ENCODE data around the gene ACY1.
"Not testable (repeated sequence)": the region's sequence is repeated elsewhere in the genome, so short reads cannot be mapped to it uniquely, and the experiment has no call there.

The ACY1 gene

GRCh38 chr3:52028572-52028971 is 45.2 kb downstream of the ACY1 start:
- TF ChIP-seq, protein P1, sequence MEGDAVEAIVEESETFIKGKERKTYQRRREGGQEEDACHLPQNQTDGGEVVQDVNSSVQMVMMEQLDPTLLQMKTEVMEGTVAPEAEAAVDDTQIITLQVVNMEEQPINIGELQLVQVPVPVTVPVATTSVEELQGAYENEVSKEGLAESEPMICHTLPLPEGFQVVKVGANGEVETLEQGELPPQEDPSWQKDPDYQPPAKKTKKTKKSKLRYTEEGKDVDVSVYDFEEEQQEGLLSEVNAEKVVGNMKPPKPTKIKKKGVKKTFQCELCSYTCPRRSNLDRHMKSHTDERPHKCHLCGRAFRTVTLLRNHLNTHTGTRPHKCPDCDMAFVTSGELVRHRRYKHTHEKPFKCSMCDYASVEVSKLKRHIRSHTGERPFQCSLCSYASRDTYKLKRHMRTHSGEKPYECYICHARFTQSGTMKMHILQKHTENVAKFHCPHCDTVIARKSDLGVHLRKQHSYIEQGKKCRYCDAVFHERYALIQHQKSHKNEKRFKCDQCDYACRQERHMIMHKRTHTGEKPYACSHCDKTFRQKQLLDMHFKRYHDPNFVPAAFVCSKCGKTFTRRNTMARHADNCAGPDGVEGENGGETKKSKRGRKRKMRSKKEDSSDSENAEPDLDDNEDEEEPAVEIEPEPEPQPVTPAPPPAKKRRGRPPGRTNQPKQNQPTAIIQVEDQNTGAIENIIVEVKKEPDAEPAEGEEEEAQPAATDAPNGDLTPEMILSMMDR (IDR thresholded peaks at IDR 0.05; ENCODE audit: insufficient read depth, low read depth, low read length, missing control alignments) = no peak
- no peak overlapping the region for H3K4me3 ChIP-seq (ENCODE audit: low read depth, low read length)
- no peak for DNase-seq (ENCODE audit: low read depth)

GRCh38 chr3:52029053-52029452 is 45.7 kb downstream of the ACY1 start:
- TF ChIP-seq, protein P1 (IDR thresholded peaks at IDR 0.05; ENCODE audit: insufficient read depth, low read depth, low read length, missing control alignments) = no peak
- no peak for DNase-seq (ENCODE audit: low read depth)
- H3K4me3 ChIP-seq (ENCODE audit: low read depth, low read length) = no peak overlapping the region

GRCh38 chr3:52029535-52029934 is 46.2 kb downstream of the ACY1 start:
- DNase-seq (ENCODE audit: low read depth) = no peak
- H3K4me3 ChIP-seq (ENCODE audit: low read depth, low read length) = no peak overlapping the region
- TF ChIP-seq, protein P1 (IDR thresholded peaks at IDR 0.05; ENCODE audit: insufficient read depth, low read depth, low read length, missing control alignments) = no peak

DNA sequence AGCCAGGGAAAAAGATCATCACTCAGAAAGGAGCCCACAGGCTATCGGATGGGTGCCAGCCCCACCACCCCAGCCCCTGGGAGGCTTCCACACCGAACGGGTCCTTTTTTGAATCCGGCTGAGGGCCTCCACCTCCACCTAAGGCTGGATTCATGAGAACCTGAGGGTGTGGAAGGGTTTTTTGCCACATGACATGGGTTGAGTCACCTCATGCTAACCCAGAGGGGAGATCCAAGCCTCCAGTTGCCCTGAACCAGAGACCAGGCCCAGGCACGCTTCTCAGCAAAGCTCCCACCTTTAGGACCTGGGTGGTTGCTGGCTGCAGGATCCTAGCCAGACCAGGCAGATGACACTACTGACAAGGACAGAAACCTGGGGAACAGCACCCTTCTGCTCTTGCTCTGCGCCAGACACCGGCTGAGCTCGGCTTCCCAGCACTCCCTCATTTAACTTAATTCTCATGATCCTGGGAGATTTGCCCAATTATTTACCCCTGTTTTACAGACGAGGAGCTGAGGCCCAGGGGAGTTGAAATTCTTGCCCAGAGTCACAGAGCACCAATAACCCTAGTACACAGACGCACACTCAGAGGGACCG is 47.5 kb downstream of the ACY1 start:
- TF ChIP-seq, protein P1 (IDR thresholded peaks at IDR 0.05; ENCODE audit: insufficient read depth, low read depth, low read length, missing control alignments) = no peak
- no peak for DNase-seq (ENCODE audit: low read depth)
- no peak overlapping the region for H3K4me3 ChIP-seq (ENCODE audit: low read depth, low read length)

GRCh38 chr3:52031896-52032295 is 48.6 kb downstream of the ACY1 start:
- no peak for DNase-seq (ENCODE audit: low read depth)
- TF ChIP-seq, protein P1 (IDR thresholded peaks at IDR 0.05; ENCODE audit: insufficient read depth, low read depth, low read length, missing control alignments) = no peak
- H3K4me3 ChIP-seq (ENCODE audit: low read depth, low read length) = no peak overlapping the region

DNA sequence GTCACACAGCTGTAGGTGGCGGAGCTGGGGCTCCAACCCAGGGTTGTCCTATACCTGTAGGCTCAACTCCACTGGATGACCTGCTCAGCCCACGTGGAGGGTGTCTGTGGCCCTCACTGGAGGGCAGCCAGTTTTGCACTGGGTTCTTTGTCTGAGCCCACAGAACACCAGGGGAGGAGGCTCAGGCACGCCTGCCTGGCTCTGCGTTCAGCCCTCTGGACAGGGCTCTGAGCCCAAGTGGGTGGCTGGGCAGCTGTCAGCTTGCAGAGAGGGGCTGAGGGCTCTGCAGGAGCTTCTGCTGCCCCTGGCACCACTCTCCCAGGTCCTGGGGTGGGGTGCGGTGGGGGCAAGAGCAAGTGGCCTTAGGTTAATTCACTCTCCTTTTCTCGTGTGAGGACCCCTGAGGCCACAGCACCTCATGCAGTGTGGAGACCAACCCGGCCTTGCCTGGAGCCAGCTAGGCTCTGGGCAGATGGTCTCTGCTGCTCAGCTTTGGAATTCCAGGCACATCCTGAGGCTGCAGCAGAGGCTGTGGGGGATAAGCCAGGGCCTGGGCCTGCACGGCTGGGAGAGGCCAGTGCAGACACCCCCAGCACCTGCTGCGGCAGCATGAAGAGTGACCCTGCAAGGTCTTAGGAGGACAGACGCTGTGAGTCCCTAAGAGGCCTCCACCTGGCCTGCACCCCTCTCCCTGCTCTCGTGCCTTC is 49.5 kb downstream of the ACY1 start:
- TF ChIP-seq, protein P1 (IDR thresholded peaks at IDR 0.05; ENCODE audit: insufficient read depth, low read depth, low read length, missing control alignments) = no peak
- no peak for DNase-seq (ENCODE audit: low read depth)
- H3K4me3 ChIP-seq (ENCODE audit: low read depth, low read length) = no peak overlapping the region

DNA sequence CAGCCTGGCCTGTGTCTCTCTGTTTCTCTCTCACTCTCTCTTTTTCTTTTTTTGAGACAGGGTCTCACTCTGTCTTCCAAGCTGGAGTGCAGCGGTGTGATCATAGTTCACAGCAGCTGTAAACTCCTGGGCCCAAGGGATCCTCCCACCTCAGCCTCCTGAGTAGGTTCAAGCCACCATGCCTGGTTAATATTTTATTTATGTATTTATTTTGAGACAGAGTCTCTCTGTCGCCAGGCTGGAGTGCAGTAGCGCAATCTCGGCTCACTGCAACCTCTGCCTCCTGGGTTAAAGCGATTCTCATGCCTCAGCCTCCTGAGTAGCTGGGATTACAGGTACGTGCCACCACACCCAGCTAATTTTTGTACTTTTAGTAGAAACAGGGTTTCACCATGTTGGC is 50.4 kb downstream of the ACY1 start:
- DNase-seq (ENCODE audit: low read depth); H3K4me3 ChIP-seq (ENCODE audit: low read depth, low read length): not testable (repeated sequence)

All from GM12865 (cell line).